ENCODE measurements around the gene TNS4.

TNS4 gene

DNA sequence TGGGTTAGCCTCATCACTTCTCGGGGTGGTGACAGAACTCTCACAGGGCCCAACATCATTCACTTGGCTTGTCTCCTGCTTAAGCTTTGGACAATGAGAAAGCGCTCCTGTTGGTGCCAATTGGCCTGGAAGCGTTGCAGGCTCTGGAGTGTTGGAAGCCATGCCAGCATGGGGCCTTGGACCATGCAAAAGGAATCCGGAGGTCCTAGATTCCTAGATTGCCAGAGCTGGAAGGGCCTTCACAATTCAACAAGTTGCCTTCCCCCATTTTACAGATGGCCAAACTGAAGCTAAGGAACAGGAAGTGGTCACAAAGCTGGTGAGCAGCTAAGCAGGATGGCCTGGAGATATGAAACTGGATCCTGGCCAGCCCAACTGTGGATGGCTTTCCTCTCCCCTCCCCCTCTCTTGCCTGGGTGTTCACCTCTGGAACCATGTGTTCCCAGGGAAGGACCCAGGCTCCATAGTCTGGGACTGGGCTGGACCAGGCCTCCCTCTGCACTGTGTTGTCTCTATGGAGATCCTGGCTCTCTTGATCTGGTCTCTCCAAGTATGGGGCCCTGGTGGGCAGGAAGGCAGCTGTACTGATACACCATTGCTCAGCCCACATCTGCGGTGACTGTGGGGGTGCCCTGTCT is 64.2 kb downstream of the TNS4 start:
- DNase-seq (ENCODE audit: low read depth in 3 of 3) = no peak

- no peak for DNase-seq (ENCODE audit: low read depth in 3 of 3)
These were observed 64.8 kb downstream of the TNS4 start for GRCh38 chr17:40436636-40437035.

GRCh38 chr17:40433551-40434415 is 67.6 kb downstream of the TNS4 start:
- DNase-seq (ENCODE audit: low read depth in 3 of 3) = no peak

- DNase-seq (ENCODE audit: low read depth in 3 of 3) = no peak
These were observed 68.4 kb downstream of the TNS4 start for GRCh38 chr17:40432864-40433528.

DNA sequence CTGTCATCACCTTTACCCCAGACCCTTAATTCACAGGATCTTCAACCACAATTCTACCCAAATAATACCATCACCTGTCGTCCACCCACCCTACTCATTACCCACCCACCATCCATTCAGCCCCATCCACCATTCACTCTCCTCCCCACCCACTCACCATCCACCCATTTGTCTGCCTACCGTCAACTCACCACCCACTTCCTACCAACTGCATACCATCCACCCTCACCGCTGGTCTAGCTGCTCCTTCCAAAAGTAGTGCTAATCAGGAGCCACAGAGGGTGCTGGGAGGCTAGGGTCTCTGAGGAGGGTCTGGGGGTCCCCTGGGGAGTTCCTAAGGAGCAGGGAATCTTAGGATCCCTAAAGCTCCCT is 70.2 kb downstream of the TNS4 start:
- no peak for DNase-seq (ENCODE audit: low read depth in 3 of 3)

- no peak for DNase-seq (ENCODE audit: low read depth in 3 of 3)
These were observed 70.9 kb downstream of the TNS4 start for GRCh38 chr17:40430272-40431230.

DNA sequence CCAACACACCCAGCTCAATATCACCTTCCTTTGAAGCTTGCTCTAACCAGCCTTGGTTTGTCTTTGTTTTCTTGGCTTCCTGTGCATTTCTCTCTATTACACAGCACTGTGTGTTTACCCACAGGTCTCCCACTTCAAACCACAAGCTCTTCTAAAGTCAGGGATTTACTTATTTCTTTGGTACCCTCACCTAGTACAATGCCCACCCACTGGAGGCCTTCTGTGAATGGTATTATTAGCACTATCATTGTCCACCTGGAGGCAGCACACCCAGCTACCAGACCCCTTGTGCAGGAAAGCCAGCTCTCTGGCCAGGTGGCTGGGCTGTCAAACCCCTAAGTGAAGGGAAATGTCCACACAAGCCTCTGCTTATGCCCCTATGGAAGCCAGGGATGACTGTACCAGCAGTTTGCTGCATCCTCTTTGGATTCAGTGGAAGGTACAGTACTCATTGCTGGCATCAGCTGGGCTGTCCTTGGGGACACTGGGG is 74.4 kb downstream of the TNS4 start:
- DNase-seq (ENCODE audit: low read depth in 3 of 3) = no peak

All from stimulated activated CD4-positive, alpha-beta T cell treated with anti-CD3 and anti-CD28 coated beads, TNF-alpha, amount 100 ng/mL, for 24 hours (primary cell).